ENCODE results near the gene LYAR. TPM values are rescaled to one million over a fixed set of nuclear protein-coding genes. Genes with fewer than 3 reads are reported as not detected.

LYAR gene
- total and polyA plus RNA-seq, 2 of the 13 experiments (the other 11 are each of a cell fraction or from before 2014, with no cell fraction given) = 7.8 to 94.2 TPM

- TF ChIP-seq ATF2 (CRISPR knock-in tag; IDR thresholded peaks at IDR 0.05) (peak; percentile 98), HDAC1 (CRISPR knock-in tag; IDR thresholded peaks at IDR 0.05) (peak; percentile 93), ZBTB21 (CRISPR knock-in tag; IDR thresholded peaks at IDR 0.05) (peak; percentile 66; the same call in 1 of the 2 replicates), SRF (IDR thresholded peaks at IDR 0.05; ENCODE audit: low read depth, low read length) (peak; percentile 62; the same call in 1 of the 2 replicates), HMGXB3 (CRISPR knock-in tag; IDR thresholded peaks at IDR 0.05; ENCODE audit: borderline replicate concordance) (peak; percentile 79), DMTF1 (CRISPR knock-in tag; IDR thresholded peaks at IDR 0.05) (no peak), ELF4 (CRISPR knock-in tag; IDR thresholded peaks at IDR 0.05; ENCODE audit: borderline replicate concordance) (no peak; the same call in none of the 2 replicates), RORA (CRISPR knock-in tag; IDR thresholded peaks at IDR 0.05) (no peak), ZFX (CRISPR knock-in tag; IDR thresholded peaks at IDR 0.05; ENCODE audit: low read depth) (peak; percentile 93), PAWR (CRISPR knock-in tag; IDR thresholded peaks at IDR 0.05; ENCODE audit: borderline replicate concordance) (no peak), DDIT3 (CRISPR knock-in tag; IDR thresholded peaks at IDR 0.05) (no peak), XBP1 (CRISPR knock-in tag; IDR thresholded peaks at IDR 0.05) (no peak), ZNF703 (CRISPR knock-in tag; IDR thresholded peaks at IDR 0.05; ENCODE audit: borderline replicate concordance) (peak; percentile 82; the same call in 1 of the 2 replicates), PREB (CRISPR knock-in tag; IDR thresholded peaks at IDR 0.05) (no peak), ZNF530 (CRISPR knock-in tag; IDR thresholded peaks at IDR 0.05; ENCODE audit: low read depth) (no peak), PCBP2 (optimal IDR thresholded peaks at IDR 0.05; ENCODE audit: low read depth, low read length, poor library complexity, severe bottlenecking) (no peak), MTERF4 (CRISPR knock-in tag; IDR thresholded peaks at IDR 0.05) (peak; percentile 71; the same call in 1 of the 2 replicates)
Measured at GRCh38 chr4:4248029-4248884, 41.7 kb downstream of the LYAR start, which contains the start of gene TMEM128 (continued).

Measured in HepG2 (cell line).